Endothelial cell of umbilical vein (primary cell): ENCODE measurements around the gene ZNF460. TPM values are rescaled to one million over a fixed set of nuclear protein-coding genes. Genes with fewer than 3 reads are reported as not detected.
"Not testable (repeated sequence)": the region's sequence is repeated elsewhere in the genome, so short reads cannot be mapped to it uniquely, and the experiment has no call there.

Experiments
- BruUV-seq: library from RNA; stranded (reverse); fragments of 400-500 nt; replicated peaks from 2 replicates; lab custom pipeline; 2021; lab: Mats Ljungman, UMichigan
- CTCF ChIA-PET: fragments of 300-600, 350-600 bp; sonication (Branson Sonifier 250); formaldehyde crosslinking; loops from one replicate; lab custom pipeline; 2021; ENCODE audit warnings: antibody characterized with exemption, inconsistent platforms; lab: Charles Lee
- POLR2A ChIA-PET: fragments of 300-600, 350-600 bp; sonication (Branson Sonifier 250); formaldehyde crosslinking; loops from one replicate; lab custom pipeline; 2021; ENCODE audit warnings: antibody characterized with exemption, inconsistent platforms; lab: Charles Lee
- DNase-seq: peaks from one replicate; pipeline ENCODE4 v3.0.0-alpha.2; 2011; ENCODE audit warnings: low read depth, low spot score
- FAIRE-seq: peaks from 2 replicates; lab custom pipeline; 2011; peaks lifted over from hg19 to GRCh38; lab: Jason Lieb, UNC
- H2AFZ ChIP-seq: 2 replicates; pipeline ENCODE4 v1.6.0; 2012; ENCODE audit warnings: low read depth, low read length, control low read depth, inconsistent platforms
- H3K27ac ChIP-seq: 2 replicates; pipeline ENCODE4 v1.5.1; 2011; ENCODE audit warnings: low read depth, mild to moderate bottlenecking, control low read depth, low read length, moderate library complexity; ENCODE audit not compliant: insufficient read depth
- H3K27me3 ChIP-seq, 2 experiments: 2 replicates each; pipeline versions ENCODE4 v1.6.0 to v1.6.1; 2011; ENCODE audit warnings: low read length in 2 of 2, mixed read lengths in 1 of 2; ENCODE audit not compliant: control insufficient read depth in 2 of 2, insufficient read depth in 2 of 2
- H3K36me3 ChIP-seq, 2 experiments: 2 replicates in 1 of 2; 3 replicates in 1 of 2; pipeline ENCODE4 v1.5.1; 2011; ENCODE audit warnings: low read length in 2 of 2, mild to moderate bottlenecking in 1 of 2, moderate library complexity in 1 of 2; ENCODE audit not compliant: control insufficient read depth in 2 of 2, insufficient read depth in 2 of 2; ENCODE audit errors: extremely low read depth in 1 of 2
- H3K4me1 ChIP-seq: 3 replicates; pipeline ENCODE4 v1.5.1; 2011; ENCODE audit warnings: mild to moderate bottlenecking, low read length; ENCODE audit not compliant: control insufficient read depth, insufficient read depth; ENCODE audit errors: extremely low read depth
- H3K4me2 ChIP-seq: 2 replicates; pipeline ENCODE4 v1.6.1; 2011; ENCODE audit warnings: low read length, control low read depth, mixed read lengths; ENCODE audit not compliant: insufficient read depth
- H3K4me3 ChIP-seq, 3 experiments: fragments of 200-600 bp in 1 of 3; sonication (generic), shearing (Covaris generic) in 1 of 3; replicated peaks in 1 of 3; 2 replicates each; pipeline ENCODE4 v1.5.1; 2011 to 2016; ENCODE audit warnings: control low read depth in 3 of 3, low read length in 3 of 3, mild to moderate bottlenecking in 2 of 3, inconsistent platforms in 1 of 3, low read depth in 1 of 3, moderate library complexity in 1 of 3; ENCODE audit not compliant: insufficient read depth in 1 of 3
- H3K79me2 ChIP-seq: 2 replicates; pipeline ENCODE4 v1.6.0; 2012; ENCODE audit warnings: low read length, inconsistent platforms; ENCODE audit not compliant: control insufficient read depth, insufficient read depth
- H3K9ac ChIP-seq: replicated peaks from 2 replicates; pipeline ENCODE3; 2011; ENCODE audit warnings: low read length, control low read depth; ENCODE audit not compliant: insufficient read depth; ENCODE audit errors: extremely low read depth
- H3K9me1 ChIP-seq: replicated peaks from 3 replicates; pipeline ENCODE4 v1.6.0; 2011; ENCODE audit warnings: mild to moderate bottlenecking, low read length; ENCODE audit not compliant: control insufficient read depth, insufficient read depth; ENCODE audit errors: extremely low read depth
- H3K9me3 ChIP-seq: replicated peaks from 2 replicates; pipeline ENCODE4 v1.5.1; 2012; ENCODE audit warnings: low read length, inconsistent platforms; ENCODE audit not compliant: control insufficient read depth, insufficient read depth
- H4K20me1 ChIP-seq: replicated peaks from 2 replicates; pipeline ENCODE3; 2011; ENCODE audit warnings: mild to moderate bottlenecking, low read length; ENCODE audit not compliant: control insufficient read depth, insufficient read depth; ENCODE audit errors: extremely low read depth
- CTCF ChIP-seq, 2 donors: IDR thresholded peaks; 1 replicate in 1 of 2; 2 replicates in 1 of 2; pipeline ENCODE4 v1.5.1; 2011; ENCODE audit warnings: low read length in 2 of 2, mild to moderate bottlenecking in 2 of 2, moderate library complexity in 2 of 2, control low read depth in 1 of 2, inconsistent platforms in 1 of 2, low read depth in 1 of 2; ENCODE audit not compliant: insufficient read depth in 1 of 2; ENCODE audit errors: extremely low read depth in 1 of 2
- EZH2 ChIP-seq: IDR thresholded peaks from 2 replicates; pipeline ENCODE4 v1.6.1; 2012; ENCODE audit warnings: borderline replicate concordance, low read depth, mild to moderate bottlenecking, moderate library complexity, low read length, inconsistent platforms; ENCODE audit not compliant: severe bottlenecking
- FOS ChIP-seq: IDR thresholded peaks from 2 replicates; pipeline ENCODE4 v1.6.1; 2011; ENCODE audit warnings: mild to moderate bottlenecking, low read length, moderate library complexity, borderline replicate concordance; ENCODE audit not compliant: insufficient read depth
- GATA2 ChIP-seq: IDR thresholded peaks from 2 replicates; pipeline ENCODE4 v1.7.0; 2011; ENCODE audit warnings: low read depth, mild to moderate bottlenecking, moderate library complexity, mixed read lengths, low read length; ENCODE audit not compliant: insufficient read length, insufficient read depth
- JUN ChIP-seq: IDR thresholded peaks from 2 replicates; pipeline ENCODE4 v1.6.1; 2011; ENCODE audit warnings: borderline replicate concordance, low read depth; ENCODE audit not compliant: insufficient read length, insufficient read depth
- MAX ChIP-seq: IDR thresholded peaks from 2 replicates; pipeline ENCODE4 v1.6.1; 2011; ENCODE audit not compliant: insufficient read depth, insufficient read length
- MYC ChIP-seq: IDR thresholded peaks from one replicate; pipeline ENCODE4 v1.6.1; 2011; ENCODE audit warnings: mild to moderate bottlenecking, low read depth, low read length
- POLR2A ChIP-seq: IDR thresholded peaks from 2 replicates; pipeline ENCODE4 v1.6.1; 2012; ENCODE audit warnings: low read depth, mild to moderate bottlenecking, control low read depth, low read length
- POLR2AphosphoS5 ChIP-seq: IDR thresholded peaks from 2 replicates; pipeline ENCODE4 v1.6.1; 2012; ENCODE audit warnings: low read depth, mild to moderate bottlenecking, control low read depth, low read length, moderate library complexity; ENCODE audit not compliant: insufficient read depth
- dilution Hi-C: fragments of 300-500 bp; cut with MboI; formaldehyde crosslinking; loops from one replicate; pipeline ENCODE4 v1.15.0; 2019; ENCODE audit warnings: low sequenced_read_pairs; ENCODE audit not compliant: extremely low pct_ligation_motif_present
- intact Hi-C: fragments of 100-400 bp; cut with micrococcal nuclease; formaldehyde crosslinking; loops from one replicate; pipeline ENCODE4 v1.10.0; 2022
- polyA plus RNA-seq, 4 experiments: library from polyadenylated mRNA; depleted of rRNA in 3 of 4; stranded (reverse) in 3 of 4; unstranded in 1 of 4; fragments of >200 nt; gene quantifications; 2 replicates each; pipeline versions ENCODE4 v1.2.1 to v1.2.3, GENCODE V29; 2011 to 2012; ENCODE audit warnings: missing spikeins in 1 of 4
- total RNA-seq: library from RNA; stranded (reverse); gene quantifications from 2 replicates; pipeline ENCODE4 v1.2.3, GENCODE V29; 2021

The ZNF460 gene
- total and polyA plus RNA-seq, 2 donors (not counting 3 experiments of a cell fraction or from before 2014, with no cell fraction given): 4.5 to 26.9 TPM

DNA sequence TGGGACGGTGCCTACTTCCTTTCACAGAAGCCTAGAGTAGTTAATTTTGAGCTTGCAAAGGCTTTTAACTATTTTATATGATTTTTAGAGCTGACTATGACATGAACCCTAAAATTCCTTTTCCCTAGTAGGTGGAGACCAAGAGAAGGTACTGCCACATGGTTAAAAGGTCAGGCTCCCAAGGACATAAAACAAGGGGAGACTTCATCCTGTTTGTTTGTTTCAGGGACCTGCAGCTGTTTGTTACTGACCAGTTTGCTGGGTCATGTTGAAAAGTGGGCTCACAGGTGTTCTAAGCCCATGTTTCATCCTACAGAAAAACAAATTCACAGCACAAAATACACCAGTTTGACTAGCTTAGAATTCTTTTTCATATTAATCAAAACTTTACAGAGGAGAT lies 3.9 kb upstream of the ZNF460 start:
- H3K4me2 ChIP-seq: no peak overlapping the region
- no peak for DNase-seq
- no peak overlapping the region for H3K27ac ChIP-seq
- BruUV-seq: no TSS peak
- no peak overlapping the region for H3K9ac ChIP-seq
- H2AFZ ChIP-seq: no peak overlapping the region
- H3K9me3 ChIP-seq: no peaks in the 10 kb centered on the region
- TF ChIP-seq JUN: no peak
- no peak for TF ChIP-seq POLR2A
- no peak for TF ChIP-seq POLR2AphosphoS5
- no peak for TF ChIP-seq FOS
- no peak for TF ChIP-seq CTCF (IDR thresholded peaks at IDR 0.05; ENCODE audit: extremely low read depth in 1 of 2, insufficient read depth in 1 of 2, low read depth in 1 of 2, low read length in 2 of 2)
- no peak for TF ChIP-seq MAX
- no peak for TF ChIP-seq MYC
- no peak for TF ChIP-seq EZH2
- TF ChIP-seq GATA2: no peak
- no peaks in the 10 kb centered on the region for H4K20me1 ChIP-seq
- H3K4me1 ChIP-seq: peaks cover 9% of the 10 kb centered on the region
- no peaks in the 10 kb centered on the region for H3K36me3 ChIP-seq
- FAIRE-seq: no peak
- H3K4me3 ChIP-seq: no peak overlapping the region
- ChIA-PET CTCF (no interaction called here), POLR2A (no interaction called here)
- peaks cover 10% of the 10 kb centered on the region for H3K79me2 ChIP-seq
- intact Hi-C loops: no loop called here
- no peaks in the 10 kb centered on the region for H3K27me3 ChIP-seq
- dilution Hi-C loops: no loop called here
- H3K9me1 ChIP-seq: no peaks in the 10 kb centered on the region

DNA sequence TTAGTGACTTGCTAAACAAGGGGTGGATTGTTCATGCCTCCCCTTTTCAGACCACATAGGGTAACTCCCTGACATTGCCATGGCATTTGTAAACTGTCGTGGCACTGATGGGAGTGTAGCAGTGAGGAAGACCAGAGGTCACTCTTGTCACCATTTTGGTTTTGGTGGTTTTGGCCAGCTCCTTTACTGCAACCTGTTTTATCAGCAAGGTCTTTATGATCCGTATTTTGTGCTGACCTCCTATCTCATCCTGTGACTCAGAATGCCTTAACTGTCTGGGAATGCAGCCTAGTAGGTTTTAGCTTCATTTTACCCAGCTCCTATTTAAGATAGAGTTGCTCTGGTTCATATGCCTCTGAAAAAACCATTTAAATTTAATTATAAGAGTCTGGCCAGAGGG lies 1.8 kb upstream of the ZNF460 start:
- POLR2A ChIA-PET: not testable (repeated sequence)

More for the DNA sequence above, 1.8 kb upstream of the ZNF460 start:
- H3K4me2 ChIP-seq, dilution Hi-C loops, H4K20me1 ChIP-seq, H3K36me3 ChIP-seq, H3K9ac ChIP-seq, FAIRE-seq, H3K9me3 ChIP-seq, H2AFZ ChIP-seq, H3K27me3 ChIP-seq, DNase-seq, intact Hi-C loops, H3K27ac ChIP-seq, CTCF ChIA-PET, H3K4me3 ChIP-seq, BruUV-seq, H3K9me1 ChIP-seq: not testable (repeated sequence)
- Histone ChIP-seq H3K4me1 (peaks cover 20% of the 10 kb centered on the region), H3K79me2 (peaks cover 31% of the 10 kb centered on the region)
